Activated CD8-positive, alpha-beta memory T cell treated with anti-CD3 and anti-CD28 coated beads, Interleukin-2, amount 10 ng/mL, durations not matched to agents 7 days and 5 days (primary cell): ENCODE results near the gene CCDC178. TPM values are rescaled to one million over a fixed set of nuclear protein-coding genes. Genes with fewer than 3 reads are reported as not detected.
"Not testable (repeated sequence)": the region's sequence is repeated elsewhere in the genome, so short reads cannot be mapped to it uniquely, and the experiment has no call there.

ENCODE experiments used
- ATAC-seq: fragments of 150-1000 bp; cut with Tn5 transposase; one replicate; pipeline ENCODE4 v1.10.0; 2021; ENCODE audit warnings: moderate library complexity
- CTCF ChIA-PET: fragments of 350-600 bp; sonication (Branson Sonifier 250); formaldehyde crosslinking; loops from one replicate; lab custom pipeline; 2021; ENCODE audit warnings: antibody characterized with exemption; lab: Charles Lee
- DNase-seq: peaks from one replicate; pipeline ENCODE4 v3.0.0-alpha.2; 2020
- H3K27ac Mint-ChIP-seq: one replicate; pipeline ENCODE4 v1.8.0; 2021; ENCODE audit warnings: mild to moderate bottlenecking, mixed read lengths
- H3K27me3 Mint-ChIP-seq: one replicate; pipeline ENCODE4 v1.8.0; 2021; ENCODE audit warnings: mixed read lengths
- H3K36me3 Mint-ChIP-seq: one replicate; pipeline ENCODE4 v1.8.0; 2021; ENCODE audit warnings: mild to moderate bottlenecking, mixed read lengths
- H3K4me1 Mint-ChIP-seq: one replicate; pipeline ENCODE4 v1.8.0; 2021; ENCODE audit warnings: mixed read lengths
- H3K4me3 Mint-ChIP-seq: one replicate; pipeline ENCODE4 v1.8.0; 2021; ENCODE audit warnings: mild to moderate bottlenecking, moderate library complexity, mixed read lengths
- H3K9me3 Mint-ChIP-seq: one replicate; pipeline ENCODE4 v1.8.0; 2022; ENCODE audit warnings: low read depth, mixed read lengths
- total RNA-seq, 2 experiments: library from RNA; stranded (reverse); gene quantifications; one replicate each; pipeline ENCODE4 v1.2.3, GENCODE V29; 2021

The CCDC178 gene
- total RNA-seq, 2 experiments from 2014 or later = not detected

- no peaks in the 10 kb centered on the region for H3K9me3 Mint-ChIP-seq
- no peak for DNase-seq
- H3K4me1 Mint-ChIP-seq = no peaks in the 10 kb centered on the region
- H3K4me3 Mint-ChIP-seq = no peak overlapping the region
- H3K36me3 Mint-ChIP-seq = no peaks in the 10 kb centered on the region
- no peaks in the 10 kb centered on the region for H3K27me3 Mint-ChIP-seq
- no peak overlapping the region for H3K27ac Mint-ChIP-seq
- no peak for ATAC-seq
- CTCF ChIA-PET = no interaction called here
These were observed 474.4 kb downstream of the CCDC178 start for GRCh38 chr18:32966141-32966540.

- Mint-ChIP-seq H3K4me3 (no peak overlapping the region), H3K4me1 (no peaks in the 10 kb centered on the region), H3K27ac (no peak overlapping the region), H3K9me3 (no peaks in the 10 kb centered on the region), H3K27me3 (no peaks in the 10 kb centered on the region), H3K36me3 (no peaks in the 10 kb centered on the region)
- CTCF ChIA-PET = no interaction called here
- DNase-seq (no peak), ATAC-seq (no peak)
These were observed 479.0 kb downstream of the CCDC178 start for GRCh38 chr18:32961538-32961937.

GRCh38 chr18:32958746-32959145, 481.8 kb downstream of the CCDC178 start:
- no peaks in the 10 kb centered on the region for H3K4me1 Mint-ChIP-seq
- ATAC-seq (no peak), DNase-seq (no peak)
- H3K4me3 Mint-ChIP-seq = no peak overlapping the region
- CTCF ChIA-PET = no interaction called here
- H3K9me3 Mint-ChIP-seq = no peaks in the 10 kb centered on the region
- H3K27ac Mint-ChIP-seq = no peak overlapping the region
- no peaks in the 10 kb centered on the region for H3K27me3 Mint-ChIP-seq
- H3K36me3 Mint-ChIP-seq = no peaks in the 10 kb centered on the region

DNA sequence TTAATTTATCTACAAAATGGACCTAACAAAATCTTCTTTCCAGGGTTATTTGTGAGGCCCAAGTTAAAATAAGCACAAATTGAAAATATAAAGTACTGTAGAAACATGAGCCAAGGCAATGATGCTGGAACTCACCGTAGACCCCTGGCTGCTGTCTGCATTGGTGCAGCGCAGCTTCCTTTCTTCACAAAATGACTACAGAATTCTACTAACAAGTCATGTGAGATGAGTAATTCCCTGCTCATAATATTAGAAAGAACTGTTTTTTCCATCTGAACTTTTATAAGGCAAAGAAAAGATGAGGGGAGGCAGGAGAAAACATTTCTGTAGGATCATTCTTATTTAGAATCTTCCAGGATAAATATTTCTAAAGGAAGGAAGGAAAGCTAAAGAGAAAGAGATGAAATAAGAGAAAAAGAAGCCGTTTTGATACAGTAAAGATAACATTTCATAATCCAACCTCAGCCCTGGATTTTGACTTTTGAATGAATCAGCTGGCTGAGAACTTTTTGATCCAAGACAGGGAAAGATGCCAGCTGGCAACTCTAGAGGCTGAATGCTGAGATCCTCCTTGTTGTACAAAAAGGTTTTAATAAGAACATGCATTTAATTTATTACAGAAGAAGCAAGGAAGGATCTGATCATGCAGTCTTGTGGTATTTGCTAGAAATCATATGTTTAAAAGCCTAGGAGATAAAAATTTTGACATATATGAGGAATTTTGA, 483.8 kb downstream of the CCDC178 start:
- Mint-ChIP-seq H3K4me1 (no peaks in the 10 kb centered on the region), H3K36me3 (no peaks in the 10 kb centered on the region)
- no peak for DNase-seq

DNA sequence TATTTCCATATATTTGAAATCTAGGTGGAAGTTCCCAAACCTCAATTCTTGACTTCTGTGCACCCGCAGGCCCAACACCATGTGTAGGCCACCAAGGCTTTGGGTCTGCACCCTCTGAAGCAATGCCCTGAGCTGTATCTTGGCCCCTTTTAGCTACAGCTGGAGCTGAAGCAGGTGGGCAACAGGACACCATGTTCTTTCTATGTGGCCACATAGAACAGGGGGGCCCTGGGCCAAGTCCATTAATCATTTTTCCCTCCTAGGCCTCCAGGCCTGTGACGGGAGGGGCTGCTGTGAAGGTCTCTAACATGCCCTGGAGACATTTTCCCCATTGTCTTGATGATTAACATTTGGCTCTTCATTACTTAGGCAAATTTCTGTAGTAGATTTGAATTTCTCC, 488.2 kb downstream of the CCDC178 start:
- H3K4me3 Mint-ChIP-seq, DNase-seq, H3K4me1 Mint-ChIP-seq, H3K36me3 Mint-ChIP-seq, H3K27me3 Mint-ChIP-seq, H3K9me3 Mint-ChIP-seq, H3K27ac Mint-ChIP-seq, CTCF ChIA-PET, ATAC-seq: not testable (repeated sequence)

More for the DNA sequence above, 483.8 kb downstream of the CCDC178 start:
- no peak overlapping the region for H3K4me3 Mint-ChIP-seq
- ATAC-seq = no peak
- CTCF ChIA-PET = no interaction called here
- no peaks in the 10 kb centered on the region for H3K27me3 Mint-ChIP-seq
- H3K27ac Mint-ChIP-seq = no peak overlapping the region
- H3K9me3 Mint-ChIP-seq = peaks cover 5% of the 10 kb centered on the region

DNA sequence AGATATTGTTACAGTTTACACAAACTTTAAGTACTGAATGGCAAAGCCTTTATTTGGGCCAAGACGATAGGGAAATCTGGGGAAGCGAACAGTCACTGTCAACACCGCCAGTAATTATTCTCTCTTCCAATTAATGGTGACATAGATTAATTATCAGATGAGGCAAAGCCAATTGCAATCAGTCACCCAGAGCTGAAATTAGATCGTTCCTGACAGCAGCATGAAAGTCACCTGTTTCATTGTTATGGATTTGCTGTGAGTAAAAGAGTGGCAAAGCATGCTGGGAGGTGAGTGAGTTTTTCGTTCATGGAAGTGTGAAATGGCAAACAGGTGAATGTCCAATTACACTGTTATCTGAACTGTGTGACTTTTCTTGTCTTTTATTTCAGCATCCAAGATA, 502.9 kb downstream of the CCDC178 start:
- no peaks in the 10 kb centered on the region for H3K9me3 Mint-ChIP-seq
- H3K27ac Mint-ChIP-seq = no peak overlapping the region
- H3K36me3 Mint-ChIP-seq = no peaks in the 10 kb centered on the region
- DNase-seq = no peak
- no peaks in the 10 kb centered on the region for H3K4me1 Mint-ChIP-seq
- CTCF ChIA-PET = no interaction called here
- no peaks in the 10 kb centered on the region for H3K27me3 Mint-ChIP-seq
- no peak for ATAC-seq
- H3K4me3 Mint-ChIP-seq = no peak overlapping the region

GRCh38 chr18:32937066-32937465, 503.5 kb downstream of the CCDC178 start:
- no peak for ATAC-seq
- no peak overlapping the region for H3K4me3 Mint-ChIP-seq
- H3K27ac Mint-ChIP-seq = no peak overlapping the region

DNA sequence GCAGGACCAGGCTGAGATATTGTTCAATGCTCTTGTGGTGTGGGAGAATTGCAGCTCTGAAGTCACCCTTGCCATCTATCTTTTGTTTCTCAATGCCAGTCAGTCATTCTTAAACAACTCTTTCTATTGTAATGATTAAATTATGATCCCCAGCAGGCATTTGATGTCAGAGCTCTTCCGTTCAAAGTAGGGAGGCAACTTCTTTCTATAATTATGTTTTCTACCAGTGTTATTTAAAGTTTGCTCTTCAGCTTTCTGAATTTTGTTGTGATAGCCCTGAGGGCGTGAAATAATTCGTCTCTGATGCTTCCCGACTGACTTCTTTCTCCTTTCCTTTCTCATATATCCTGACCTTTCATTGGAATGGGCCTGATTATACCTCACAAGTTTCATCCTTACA, 506.3 kb downstream of the CCDC178 start:
- Mint-ChIP-seq H3K9me3 (no peaks in the 10 kb centered on the region), H3K27ac (no peak overlapping the region), H3K4me1 (no peaks in the 10 kb centered on the region), H3K27me3 (no peaks in the 10 kb centered on the region), H3K4me3 (no peak overlapping the region), H3K36me3 (no peaks in the 10 kb centered on the region)
- no peak for DNase-seq
- CTCF ChIA-PET = no interaction called here
- no peak for ATAC-seq

More at GRCh38 chr18:32937066-32937465, 503.5 kb downstream of the CCDC178 start:
- CTCF ChIA-PET = no interaction called here
- H3K36me3 Mint-ChIP-seq = no peaks in the 10 kb centered on the region
- no peak for DNase-seq
- H3K9me3 Mint-ChIP-seq = no peaks in the 10 kb centered on the region
- H3K27me3 Mint-ChIP-seq = no peaks in the 10 kb centered on the region
- H3K4me1 Mint-ChIP-seq = no peaks in the 10 kb centered on the region

DNA sequence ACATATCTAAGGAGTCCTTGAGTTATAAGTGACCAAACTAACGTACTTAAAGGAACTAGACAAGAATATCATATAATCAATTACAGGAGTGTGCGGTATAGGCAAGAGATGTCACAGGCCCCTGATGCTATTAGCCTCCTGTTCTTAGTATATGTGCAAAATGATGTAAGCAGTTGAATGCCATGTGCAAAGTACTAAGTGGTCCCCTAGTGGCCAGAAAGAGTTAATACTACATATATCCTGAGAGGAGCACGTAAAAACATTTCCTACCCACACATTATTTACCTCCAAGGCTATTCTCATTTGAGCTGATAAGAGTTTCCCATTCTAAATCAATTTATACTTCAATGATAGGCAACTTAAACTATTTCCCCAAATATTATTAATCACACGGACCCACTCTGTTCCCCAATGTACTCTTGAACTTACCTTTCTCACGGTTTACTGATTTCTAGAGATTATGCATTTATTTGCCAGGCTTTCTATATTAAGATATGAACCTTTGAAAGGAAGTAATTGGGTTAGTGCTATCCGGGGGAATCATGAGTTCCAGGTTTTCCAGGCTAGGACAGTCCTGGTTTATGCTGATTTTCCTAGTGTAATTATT, 509.7 kb downstream of the CCDC178 start:
- ATAC-seq (no peak), DNase-seq (no peak)
- CTCF ChIA-PET = no interaction called here
- no peak overlapping the region for H3K4me3 Mint-ChIP-seq
- no peaks in the 10 kb centered on the region for H3K4me1 Mint-ChIP-seq
- H3K9me3 Mint-ChIP-seq = no peaks in the 10 kb centered on the region
- H3K27me3 Mint-ChIP-seq = no peaks in the 10 kb centered on the region
- H3K27ac Mint-ChIP-seq = no peak overlapping the region
- H3K36me3 Mint-ChIP-seq = no peaks in the 10 kb centered on the region

DNA sequence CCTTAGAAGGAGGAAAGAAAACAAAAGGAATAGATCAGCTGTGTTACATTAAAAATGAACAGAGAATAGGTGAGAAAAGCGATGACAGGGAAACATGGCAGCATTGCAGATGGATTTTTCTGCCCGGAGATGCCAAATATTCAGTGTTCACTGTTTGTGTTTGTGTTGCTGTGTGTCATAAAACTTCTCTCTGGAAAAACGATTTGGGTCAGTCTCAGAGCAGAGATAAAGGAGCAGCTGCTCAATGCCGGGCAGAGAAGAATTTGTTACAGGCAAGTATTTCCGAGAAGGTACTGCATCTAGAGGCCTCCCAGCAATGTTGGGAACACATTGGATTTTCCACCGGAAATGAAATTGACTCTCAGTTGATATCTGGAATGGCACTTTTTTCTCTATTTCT, 511.3 kb downstream of the CCDC178 start:
- Mint-ChIP-seq H3K9me3 (no peaks in the 10 kb centered on the region), H3K27ac (no peak overlapping the region), H3K36me3 (no peaks in the 10 kb centered on the region), H3K4me3 (no peak overlapping the region), H3K4me1 (no peaks in the 10 kb centered on the region), H3K27me3 (no peaks in the 10 kb centered on the region)
- CTCF ChIA-PET = no interaction called here
- DNase-seq = no peak
- ATAC-seq = no peak

DNA sequence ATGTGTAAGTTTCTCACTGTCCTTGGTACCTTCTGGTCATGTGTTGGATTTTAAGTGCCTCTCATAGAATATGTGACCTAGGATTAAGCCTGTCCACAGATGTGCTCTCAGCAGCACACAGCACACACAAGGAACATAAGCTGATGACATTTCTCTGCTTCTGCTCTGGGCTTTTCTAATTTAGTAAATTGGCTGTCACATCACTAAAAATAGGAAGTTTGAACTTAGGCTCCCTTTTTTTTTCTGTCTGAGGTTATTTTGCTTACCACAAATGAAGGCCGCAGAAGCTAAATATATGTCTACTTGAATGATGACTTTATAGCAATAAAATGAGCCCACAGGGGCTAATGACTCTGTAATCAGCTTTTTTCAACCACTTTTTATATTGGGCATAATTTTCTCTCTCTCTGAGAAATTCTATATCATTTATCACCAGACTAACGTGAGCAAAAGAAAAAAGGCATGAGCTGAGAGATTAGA, 517.5 kb downstream of the CCDC178 start:
- Mint-ChIP-seq H3K36me3 (no peaks in the 10 kb centered on the region), H3K4me1 (no peaks in the 10 kb centered on the region), H3K9me3 (no peaks in the 10 kb centered on the region), H3K4me3 (no peak overlapping the region), H3K27me3 (no peaks in the 10 kb centered on the region), H3K27ac (no peak overlapping the region)
- ATAC-seq (no peak), DNase-seq (no peak)
- CTCF ChIA-PET = no interaction called here

DNA sequence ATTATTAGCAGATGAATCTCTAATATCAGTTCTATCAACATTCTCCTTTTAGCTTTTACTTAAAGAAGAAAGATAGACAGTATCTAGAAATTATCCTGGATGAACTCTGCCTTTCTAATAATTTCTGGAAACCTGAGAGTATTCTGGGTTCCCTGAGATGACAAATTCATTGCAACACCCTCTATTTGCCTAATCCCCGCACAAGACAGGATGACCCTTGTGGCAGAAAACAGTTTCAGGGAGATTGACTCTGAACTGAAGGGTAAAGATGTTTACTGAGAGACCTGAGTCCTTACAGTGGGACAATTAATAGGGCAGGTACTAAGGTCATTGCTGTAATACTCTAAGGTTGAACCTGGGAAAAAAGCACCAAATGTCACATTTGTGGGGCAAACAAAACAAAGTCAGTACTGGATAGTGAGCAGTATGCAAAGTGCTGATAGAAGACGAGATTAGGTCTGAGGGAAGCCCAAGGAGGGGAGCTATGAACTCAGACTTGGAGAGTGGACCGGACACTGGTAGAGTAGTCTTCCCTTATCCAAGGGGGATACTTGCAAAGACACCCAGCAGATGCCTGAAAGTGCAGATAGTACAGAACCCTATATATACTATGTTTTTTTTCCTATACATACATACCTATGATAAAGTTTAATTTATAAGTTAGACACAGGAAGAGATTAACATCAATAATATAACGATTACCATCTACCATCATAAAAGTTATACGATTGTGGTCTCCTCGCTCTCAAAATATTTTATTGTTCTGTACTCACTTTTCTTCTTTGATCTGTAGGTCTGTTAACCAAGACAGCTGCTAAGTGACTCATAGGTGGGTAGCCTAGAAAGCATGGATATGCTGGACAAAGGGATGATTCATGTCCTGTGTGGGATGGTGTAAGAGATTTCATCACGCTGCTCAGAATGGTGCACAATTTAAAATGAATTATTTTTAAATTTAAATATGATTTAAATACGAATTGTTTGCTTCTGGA, 519.4 kb downstream of the CCDC178 start:
- ATAC-seq (no peak), DNase-seq (no peak)
- no peaks in the 10 kb centered on the region for H3K36me3 Mint-ChIP-seq
- H3K27me3 Mint-ChIP-seq = no peaks in the 10 kb centered on the region
- H3K27ac Mint-ChIP-seq = no peak overlapping the region
- no peaks in the 10 kb centered on the region for H3K4me1 Mint-ChIP-seq
- no peak overlapping the region for H3K4me3 Mint-ChIP-seq
- no peaks in the 10 kb centered on the region for H3K9me3 Mint-ChIP-seq
- CTCF ChIA-PET = no interaction called here

DNA sequence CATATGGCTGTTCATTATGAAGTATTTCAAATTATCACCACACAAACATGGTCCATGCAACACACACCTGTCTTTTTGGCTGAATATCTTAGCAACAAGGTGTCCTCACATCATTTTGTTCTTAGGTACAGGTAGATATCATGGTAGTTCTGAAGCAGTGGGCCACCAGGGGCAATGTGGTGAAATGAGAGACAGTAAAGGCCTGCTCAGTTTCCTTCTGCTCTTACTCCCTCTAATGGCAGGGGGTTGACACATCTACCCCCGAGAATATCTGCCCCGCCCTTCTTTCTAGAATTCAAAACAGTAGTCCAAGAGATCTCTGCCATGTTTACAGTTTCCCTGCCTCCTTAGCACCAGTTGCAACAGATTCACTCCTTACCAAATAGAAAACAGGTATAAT, 520.7 kb downstream of the CCDC178 start:
- no peak overlapping the region for H3K4me3 Mint-ChIP-seq
- CTCF ChIA-PET = no interaction called here
- H3K4me1 Mint-ChIP-seq = no peaks in the 10 kb centered on the region
- ATAC-seq (peak; percentile 33), DNase-seq (no peak)
- no peaks in the 10 kb centered on the region for H3K27me3 Mint-ChIP-seq
- H3K9me3 Mint-ChIP-seq = no peaks in the 10 kb centered on the region
- H3K27ac Mint-ChIP-seq = no peak overlapping the region
- H3K36me3 Mint-ChIP-seq = no peaks in the 10 kb centered on the region
